SW 1271 (cell line): Measurements from ENCODE around the gene DAAM2.

Experiments
- DNase-seq, 2 experiments: peaks; one replicate each; lab custom pipeline; 2025; lab: John Stamatoyannopoulos, UW

Gene DAAM2

GRCh38 chr6:39909701-39910100 is 117.5 kb downstream of the DAAM2 start:
- no peak for DNase-seq

- no peak for DNase-seq
These were observed 118.0 kb downstream of the DAAM2 start for GRCh38 chr6:39910164-39910563.

GRCh38 chr6:39910744-39911143 is 118.6 kb downstream of the DAAM2 start:
- no peak for DNase-seq

- DNase-seq = no peak
These were observed 119.4 kb downstream of the DAAM2 start for GRCh38 chr6:39911513-39912125.

GRCh38 chr6:39912446-39912845 is 120.3 kb downstream of the DAAM2 start:
- DNase-seq = no peak

- DNase-seq = no peak
These were observed 121.3 kb downstream of the DAAM2 start for GRCh38 chr6:39913391-39913916.

GRCh38 chr6:39914239-39914638 is 122.1 kb downstream of the DAAM2 start:
- DNase-seq = no peak

- no peak for DNase-seq
These were observed 123.7 kb downstream of the DAAM2 start for GRCh38 chr6:39915866-39916265.

- no peak for DNase-seq
These were observed 125.2 kb downstream of the DAAM2 start for GRCh38 chr6:39917329-39917728.

- no peak for DNase-seq
These were observed 125.8 kb downstream of the DAAM2 start for GRCh38 chr6:39917981-39918380.

- DNase-seq = no peak
These were observed 126.7 kb downstream of the DAAM2 start for GRCh38 chr6:39918831-39919230.

- DNase-seq = no peak
These were observed 128.0 kb downstream of the DAAM2 start for GRCh38 chr6:39920157-39920556.

- no peak for DNase-seq
These were observed 130.6 kb downstream of the DAAM2 start for GRCh38 chr6:39922821-39923220.

- DNase-seq = no peak
These were observed 131.2 kb downstream of the DAAM2 start for GRCh38 chr6:39923394-39923793.

- DNase-seq = no peak
These were observed 131.7 kb downstream of the DAAM2 start for GRCh38 chr6:39923861-39924260.

- DNase-seq = no peak
These were observed 132.1 kb downstream of the DAAM2 start for GRCh38 chr6:39924283-39924682.

- DNase-seq = no peak
These were observed 133.2 kb downstream of the DAAM2 start for GRCh38 chr6:39925191-39925930.

- no peak for DNase-seq
These were observed 133.7 kb downstream of the DAAM2 start for GRCh38 chr6:39925931-39926290.

- peak in 1 of 2 experiments; percentile 3 for DNase-seq
These were observed 134.5 kb downstream of the DAAM2 start for GRCh38 chr6:39926668-39927067.

- DNase-seq = peak in 1 of 2 experiments; percentile 26
These were observed 135.0 kb downstream of the DAAM2 start for GRCh38 chr6:39927159-39927558.

GRCh38 chr6:39929039-39929732 is 137.0 kb downstream of the DAAM2 start:
- no peak for DNase-seq

- DNase-seq = no peak
These were observed 137.7 kb downstream of the DAAM2 start for GRCh38 chr6:39929733-39930461.
